ENCODE data around the gene EGFLAM. TPM values are rescaled to one million over a fixed set of nuclear protein-coding genes. Genes with fewer than 3 reads are reported as not detected.

Gene EGFLAM
- total and polyA plus RNA-seq, 2 of the 4 experiments (the other 2 are of a cell fraction), result 0.77 to 1.1 TPM

GRCh38 chr5:38375423-38375822, 117.1 kb downstream of the EGFLAM start:
- TF ChIP-seq CEBPB (IDR thresholded peaks at IDR 0.05; ENCODE audit: low read depth, low read length), result no peak
- no peak for TF ChIP-seq NFE2L2 (IDR thresholded peaks at IDR 0.05; ENCODE audit: low read depth, low read length)
- no peak for TF ChIP-seq BHLHE40 (IDR thresholded peaks at IDR 0.05; ENCODE audit: low read depth, low read length)
- no peak for TF ChIP-seq USF2 (IDR thresholded peaks at IDR 0.05; ENCODE audit: low read depth, low read length)
- TF ChIP-seq MAZ (IDR thresholded peaks at IDR 0.05; ENCODE audit: borderline replicate concordance, low read depth, low read length), result no peak
- TF ChIP-seq MXI1 (IDR thresholded peaks at IDR 0.05; ENCODE audit: borderline replicate concordance, low read depth, low read length), result no peak
- TF ChIP-seq SMC3 (IDR thresholded peaks at IDR 0.05; ENCODE audit: low read depth, low read length), result no peak
- in situ Hi-C loops (cut with MboI; ENCODE audit: low sequenced_read_pairs), result loop anchor here (25.0 kb wide), 1 partner anchor 937 kb away; no protein-coding TSS in a partner anchor

More at GRCh38 chr5:38375423-38375822, 117.1 kb downstream of the EGFLAM start:
- H4K20me1 ChIP-seq (ENCODE audit: insufficient read depth, low read length), result no peaks in the 10 kb centered on the region
- no peak overlapping the region for H2AK9ac ChIP-seq (replicated peaks; ENCODE audit: low read depth, low read length, poor library complexity)
- H2BK5ac ChIP-seq (ENCODE audit: low read depth, low read length, poor library complexity, severe bottlenecking), result no peak overlapping the region
- dilution Hi-C loops (cut with HindIII; ENCODE audit: low sequenced_read_pairs, unreplicated experiment), result no loop called here
- WGBS, 2 experiments (ENCODE audit: extremely low coverage in 2 of 2, insufficient read length in 1 of 2), result no CpG with 5 or more reads among the region's 1 CpG
- no peak overlapping the region for H3K4me2 ChIP-seq (ENCODE audit: low read depth, low read length)
- ATAC-seq (ENCODE audit: low read depth) (no peak), DNase-seq (no peak)
- H2AFZ ChIP-seq (replicated peaks; ENCODE audit: low read length, poor library complexity), result no peak overlapping the region
- no TSS peak for BruUV-seq (replicated peaks)
- H3K27ac ChIP-seq (ENCODE audit: insufficient read depth, low read length), result no peak overlapping the region
- H3K4me1 ChIP-seq (ENCODE audit: control insufficient read depth, insufficient read depth, low read length), result no peaks in the 10 kb centered on the region; the same call in 1 of the 2 replicates
- H3K9me3 ChIP-seq (ENCODE audit: control insufficient read depth, insufficient read depth, low read length), result no peaks in the 10 kb centered on the region
- H2AK5ac ChIP-seq (ENCODE audit: low read depth, low read length), result no peak overlapping the region
- no peak overlapping the region for H3K18ac ChIP-seq (ENCODE audit: low read depth, low read length)
- no peak overlapping the region for H2BK120ac ChIP-seq (ENCODE audit: low read depth, low read length)
- no peak overlapping the region for H3K4me3 ChIP-seq (ENCODE audit: insufficient read depth, low read depth, low read length)
- H2BK15ac ChIP-seq (ENCODE audit: low read depth, low read length), result no peak overlapping the region
- POLR2A ChIA-PET (ENCODE audit: unreplicated experiment), result no interaction called here
- no peak overlapping the region for H3K4ac ChIP-seq (ENCODE audit: low read depth, low read length)
- peaks cover 29% of the 10 kb centered on the region for H3K27me3 ChIP-seq (ENCODE audit: control insufficient read depth, insufficient read depth, low read length)
- H3K23ac ChIP-seq (ENCODE audit: low read depth, low read length), result no peak overlapping the region
- no peak overlapping the region for H4K91ac ChIP-seq (ENCODE audit: insufficient read depth, low read depth, low read length)
- intact Hi-C loops (cut with micrococcal nuclease), result no loop called here
- H4K8ac ChIP-seq (ENCODE audit: low read depth in 2 of 2, low read length in 2 of 2), result no peak overlapping the region
- no peak overlapping the region for H4K5ac ChIP-seq (ENCODE audit: low read depth, low read length)
- H3K14ac ChIP-seq (replicated peaks; ENCODE audit: low read depth, low read length), result no peak overlapping the region
- no peak overlapping the region for H3K56ac ChIP-seq (ENCODE audit: extremely low read depth, insufficient read depth, low read length)
- H3K9me1 ChIP-seq (ENCODE audit: insufficient read depth, low read length), result no peaks in the 10 kb centered on the region
- no peaks in the 10 kb centered on the region for H3K79me1 ChIP-seq (ENCODE audit: low read depth in 1 of 2, low read length in 2 of 2)
- no peak overlapping the region for H2BK20ac ChIP-seq (ENCODE audit: low read depth, low read length)
- H3K36me3 ChIP-seq (ENCODE audit: control insufficient read depth, insufficient read depth, low read length), result no peaks in the 10 kb centered on the region
- no peak overlapping the region for H3K9ac ChIP-seq (ENCODE audit: low read depth, low read length)
- CTCF ChIA-PET, result no interaction called here

All from IMR-90 (cell line).